ENCODE measurements around the gene TRMT112. TPM values are rescaled to one million over a fixed set of nuclear protein-coding genes. Genes with fewer than 3 reads are reported as not detected.
"Not testable (repeated sequence)": the region's sequence is repeated elsewhere in the genome, so short reads cannot be mapped to it uniquely, and the experiment has no call there.

The TRMT112 gene
- total RNA-seq, 4 donors from 2014 or later, result 202 to 248 (median 211) TPM

GRCh38 chr11:64318766-64319761 is 1.7 kb upstream of the TRMT112 start:
- Histone ChIP-seq H3K27me3 (no peaks in the 10 kb centered on the region), H3K36me3 (peaks cover 21 to 59% (median 27%) of the 10 kb centered on the region in 3 donors), H3K27ac (peak overlapping the region; percentile 92 to 99 (median 98)), H3K9me3 (no peaks in the 10 kb centered on the region), H3K4me3 (peak overlapping the region; percentile 60 to 91 (median 82)), H3K4me1 (peaks cover 38 to 87% (median 45%) of the 10 kb centered on the region in 3 donors)
- TF ChIP-seq POLR2A (IDR thresholded peaks at IDR 0.05) (no peak), CTCF (IDR thresholded peaks at IDR 0.05) (no peak)
- DNase-seq, result no peak
- WGBS, 2 donors, result 17 to 20% methylated on average over 12 to 13 of the region's 19 CpGs
- intact Hi-C loops (cut with DNase I), result no loop called here

GRCh38 chr11:64317961-64318765 is 804 bp upstream of the TRMT112 start, which contains the start of gene PRDX5:
PRDX5 (plus strand) TSS chr11:64318121; CDS start chr11:64318216, 95 bp downstream.
- DNase-seq, result peak; percentile 81
- peak within 1 kb of the TSS; percentile 60 to 91 (median 82) for H3K4me3 ChIP-seq
- H3K4me1 ChIP-seq, result peaks cover 43 to 87% (median 46%) of the 10 kb centered on the region in 3 donors
- H3K36me3 ChIP-seq, result peaks cover 18 to 60% (median 28%) of the 10 kb centered on the region in 3 donors
- WGBS, 2 donors, result 0% methylated on average over 14 to 38 of the region's 61 CpGs
- H3K9me3 ChIP-seq, result no peaks in the 10 kb centered on the region
- no peaks in the 10 kb centered on the region for H3K27me3 ChIP-seq
- intact Hi-C loops (cut with DNase I), result no loop called here
- peak within 1 kb of the TSS; percentile 92 to 99 (median 98) for H3K27ac ChIP-seq
- peak; percentile 34 to 94 (median 58) for TF ChIP-seq CTCF (IDR thresholded peaks at IDR 0.05)
- TF ChIP-seq POLR2A (IDR thresholded peaks at IDR 0.05), result peak in 3 of 4 donors; percentile 91 to 94 (median 92)

- peak in 2 of 6 experiments; percentile 20 to 44 for TF ChIP-seq CTCF (IDR thresholded peaks at IDR 0.05)
- no peak for TF ChIP-seq POLR2A (IDR thresholded peaks at IDR 0.05)
- H3K27me3 ChIP-seq, result no peaks in the 10 kb centered on the region
- no peaks in the 10 kb centered on the region for H3K9me3 ChIP-seq
- intact Hi-C loops (cut with DNase I), result no loop called here
- no peak for DNase-seq
- WGBS, 2 donors, result 3 to 9% methylated on average over 15 to 20 of the region's 32 CpGs
- H3K4me1 ChIP-seq, result peaks cover 49 to 87% (median 56%) of the 10 kb centered on the region in 3 donors
- H3K4me3 ChIP-seq, result peak overlapping the region; percentile 60 to 91 (median 82)
- H3K36me3 ChIP-seq, result peaks cover 7 to 47% (median 26%) of the 10 kb centered on the region in 3 donors
- H3K27ac ChIP-seq, result peak overlapping the region; percentile 92 to 99 (median 98)
These were observed 561 bp downstream of the TRMT112 start for GRCh38 chr11:64316672-64317324.

- peaks cover 52 to 87% (median 60%) of the 10 kb centered on the region in 3 donors for H3K4me1 ChIP-seq
- peaks cover 7 to 38% (median 26%) of the 10 kb centered on the region in 3 donors for H3K36me3 ChIP-seq
- H3K9me3 ChIP-seq; H3K27me3 ChIP-seq; intact Hi-C loops (cut with DNase I); DNase-seq: not testable (repeated sequence)
- peak overlapping the region in 2 of 4 donors; percentile 76 to 91 for H3K4me3 ChIP-seq
- 40 to 83% methylated on average over 2 to 4 of the region's 25 CpGs for WGBS, 2 donors
- peak overlapping the region; percentile 92 to 99 (median 98) for H3K27ac ChIP-seq
These were observed 1.5 kb downstream of the TRMT112 start for GRCh38 chr11:64315667-64316526.
